Cardiac septum (tissue), 1 donor: ENCODE data around the gene SMURF1. TPM values are rescaled to one million over a fixed set of nuclear protein-coding genes. Genes with fewer than 3 reads are reported as not detected.
"Not testable (repeated sequence)": the region's sequence is repeated elsewhere in the genome, so short reads cannot be mapped to it uniquely, and the experiment has no call there.

Experiments
- DNase-seq: peaks from one replicate; pipeline ENCODE4 v3.0.0-alpha.2; 2020; ENCODE audit warnings: low spot score
- intact Hi-C: fragments of 100-400 bp; cut with DNase I; formaldehyde crosslinking; loops from one replicate; pipeline ENCODE4 v1.14.0; 2022
- long read RNA-seq: library from polyadenylated mRNA; unstranded; transcript quantifications from one replicate; pipeline ENCODE4 v2.0.0, GENCODE V29; 2021
- total RNA-seq: library from RNA; stranded (reverse); fragmentation: NEBNext Ultra II Directional; extraction: Animal tissue kit (Norgen Biotek cat#: 25700); gene quantifications from one replicate; pipeline ENCODE4 v1.2.1, GENCODE V29; 2021
- donor health status: DM: no; HTN: no; CAD: no.

Gene SMURF1
- total RNA-seq: 13.2 TPM
- long read RNA-seq, full-length matches to known transcripts: 1 of 15 reads
- long read RNA-seq, partial matches to known transcripts: 4 of 15 reads
- long read RNA-seq, other reads (novel, unspliced or antisense): 10 of 15 reads

- intact Hi-C loops: loop anchor here (5.0 kb wide), 2 partner anchors 102 to 183 kb away; partner anchors contain the start of gene ARPC1A
- DNase-seq: peak; percentile 87
Observed at GRCh38 chr7:99143853-99144672, at the start of gene SMURF1. SMURF1 (minus strand) TSS chr7:99144108; CDS start chr7:99143780, 328 bp downstream.

GRCh38 chr7:99191869-99192596, 48.1 kb upstream of the SMURF1 start:
- intact Hi-C loops: no loop called here
- no peak for DNase-seq

- intact Hi-C loops: no loop called here
- peak; percentile 66 for DNase-seq
Observed at GRCh38 chr7:99190359-99191009, 46.6 kb upstream of the SMURF1 start.

DNA sequence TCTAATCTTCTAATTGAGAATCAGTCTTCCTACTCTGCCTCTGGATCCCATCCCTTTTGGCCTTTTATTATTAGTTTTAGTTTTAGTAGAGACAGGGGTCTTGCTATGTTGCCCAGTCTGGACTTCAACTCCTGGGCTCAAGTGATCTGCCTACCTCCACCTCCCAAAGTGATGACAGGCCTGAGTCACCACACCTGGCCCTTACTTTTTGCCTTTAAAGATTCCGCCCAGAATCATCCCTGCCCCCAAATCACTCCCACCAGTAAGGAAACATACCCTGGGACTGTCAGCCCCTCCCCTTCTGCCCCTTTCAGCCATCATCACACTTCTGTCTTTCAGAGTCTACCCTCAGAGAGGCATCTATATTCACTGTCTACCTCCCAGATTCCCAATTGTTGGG, 45.3 kb upstream of the SMURF1 start:
- peak; percentile 31 for DNase-seq
- intact Hi-C loops: no loop called here

GRCh38 chr7:99188221-99188620, 44.3 kb upstream of the SMURF1 start:
- intact Hi-C loops: no loop called here
- DNase-seq: peak; percentile 60

DNA sequence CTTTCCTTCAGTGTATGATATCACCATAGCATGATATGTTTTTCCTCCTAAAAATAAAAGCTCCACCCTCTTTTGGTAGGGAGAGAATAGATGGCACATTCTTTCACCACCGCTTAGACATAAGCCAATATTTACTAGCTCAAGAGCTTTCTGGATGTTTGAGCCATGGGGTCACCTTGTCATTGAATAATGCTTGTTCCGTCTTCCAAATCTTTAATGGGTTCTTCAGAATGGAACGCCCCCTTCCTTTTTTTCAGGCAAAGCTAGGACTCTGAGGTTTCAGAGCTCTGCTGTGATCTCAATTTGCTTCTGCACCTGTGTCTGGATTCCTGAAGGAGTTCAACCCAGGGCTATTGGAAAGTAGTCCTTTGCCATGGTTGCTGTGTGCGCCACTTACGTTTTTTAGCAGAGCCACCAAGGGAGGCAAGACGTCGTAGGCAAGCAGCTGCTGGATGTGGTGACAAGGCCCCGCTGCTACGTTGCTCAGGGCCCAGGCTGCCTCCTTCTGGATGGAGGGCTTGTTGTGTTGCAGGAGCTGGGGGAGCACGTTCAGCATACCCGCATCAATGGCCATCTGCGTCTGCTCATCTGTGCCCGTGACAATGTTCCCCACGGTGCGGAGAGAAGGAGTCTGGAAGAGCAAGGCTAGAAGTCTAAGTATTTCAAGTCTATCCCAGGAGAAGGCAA, 40.8 kb upstream of the SMURF1 start:
- intact Hi-C loops: no loop called here
- DNase-seq: peak; percentile 61

DNA sequence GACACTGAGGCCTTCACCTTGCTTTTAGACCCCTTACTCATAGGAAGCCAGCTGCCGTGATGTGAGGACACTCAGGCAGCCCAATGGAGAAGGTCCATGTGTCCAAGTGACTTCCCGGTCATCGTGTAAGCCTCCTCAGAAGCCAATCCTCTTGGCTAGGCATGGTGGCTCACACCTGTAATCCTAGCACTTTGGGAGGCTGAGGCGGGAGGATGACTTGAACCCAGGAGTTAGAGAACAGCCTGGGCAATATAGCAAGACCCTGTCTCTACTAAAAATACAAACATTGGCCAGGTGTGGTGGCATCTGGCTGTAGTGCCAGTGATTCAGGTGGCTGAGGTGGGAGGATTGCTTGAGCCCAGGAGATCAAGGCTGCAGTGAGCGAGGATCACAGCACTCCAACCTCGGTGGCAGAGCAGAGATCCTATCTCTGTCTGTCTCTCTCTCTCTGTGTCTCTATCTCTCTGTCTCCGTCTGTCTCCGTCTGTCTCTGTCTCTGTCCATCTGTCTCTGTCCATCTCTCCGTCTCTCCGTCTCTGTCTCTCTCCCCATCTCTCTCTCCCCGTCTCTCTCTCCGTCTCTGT, 36.3 kb upstream of the SMURF1 start:
- intact Hi-C loops: no loop called here
- peak; percentile 55 for DNase-seq

DNA sequence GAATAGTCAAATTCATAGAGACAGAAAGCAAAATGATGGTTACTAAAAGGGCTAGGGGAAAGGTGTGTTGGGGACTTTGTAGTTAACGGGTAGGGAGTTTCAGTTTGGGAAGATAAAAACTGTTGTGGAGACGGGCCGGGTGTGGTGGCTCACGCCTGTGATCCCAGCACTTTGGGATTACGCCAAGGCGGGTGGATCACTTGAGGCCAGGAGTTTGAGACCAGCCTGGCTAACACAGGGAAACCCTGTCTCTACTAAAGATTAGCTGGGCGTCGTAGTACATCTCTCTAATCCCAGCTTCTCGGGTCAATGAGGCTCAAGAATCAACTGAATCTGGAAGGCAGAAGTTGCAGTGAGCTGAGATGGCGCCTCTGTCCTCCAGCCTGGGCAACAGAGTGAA, 33.3 kb upstream of the SMURF1 start:
- DNase-seq: no peak
- intact Hi-C loops: no loop called here

DNA sequence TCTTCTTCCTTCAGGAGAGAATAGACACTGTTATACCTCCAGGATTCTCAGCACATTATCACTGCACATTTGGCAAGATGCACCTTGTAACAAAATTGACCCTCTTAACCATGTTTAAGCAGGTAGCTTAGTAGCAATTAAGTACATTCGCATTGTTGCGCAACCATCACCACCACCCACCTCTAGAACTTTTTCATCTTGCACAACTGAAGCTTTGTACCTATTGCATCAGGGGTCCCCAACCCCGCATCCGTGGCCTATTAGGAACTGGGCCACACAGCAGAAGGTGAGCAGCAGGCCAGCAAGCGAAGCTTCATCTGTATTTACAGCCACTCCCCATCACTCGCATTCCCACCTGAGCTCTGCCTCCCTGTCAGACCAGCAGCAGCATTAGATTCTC, 29.9 kb upstream of the SMURF1 start:
- no peak for DNase-seq
- intact Hi-C loops: no loop called here

- intact Hi-C loops: no loop called here
- DNase-seq: no peak
Observed at GRCh38 chr7:99171731-99172130, 27.8 kb upstream of the SMURF1 start.

DNA sequence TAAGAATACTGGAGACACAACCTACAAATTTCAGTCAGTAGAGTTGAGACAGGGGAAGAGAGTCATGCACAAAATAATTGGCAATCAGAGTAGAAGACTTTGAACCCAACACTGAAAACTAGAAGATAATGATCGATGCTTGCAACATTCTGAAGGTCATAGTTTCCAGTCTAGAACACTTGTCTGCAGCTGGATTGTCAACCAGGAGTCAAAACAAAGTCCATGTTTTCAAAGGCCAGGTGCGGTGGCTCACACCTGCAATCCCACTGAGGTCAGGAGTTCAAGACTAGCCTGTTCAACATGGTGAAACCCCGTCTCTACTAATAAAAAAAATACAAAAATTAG, 26.8 kb upstream of the SMURF1 start:
- intact Hi-C loops: no loop called here
- no peak for DNase-seq

DNA sequence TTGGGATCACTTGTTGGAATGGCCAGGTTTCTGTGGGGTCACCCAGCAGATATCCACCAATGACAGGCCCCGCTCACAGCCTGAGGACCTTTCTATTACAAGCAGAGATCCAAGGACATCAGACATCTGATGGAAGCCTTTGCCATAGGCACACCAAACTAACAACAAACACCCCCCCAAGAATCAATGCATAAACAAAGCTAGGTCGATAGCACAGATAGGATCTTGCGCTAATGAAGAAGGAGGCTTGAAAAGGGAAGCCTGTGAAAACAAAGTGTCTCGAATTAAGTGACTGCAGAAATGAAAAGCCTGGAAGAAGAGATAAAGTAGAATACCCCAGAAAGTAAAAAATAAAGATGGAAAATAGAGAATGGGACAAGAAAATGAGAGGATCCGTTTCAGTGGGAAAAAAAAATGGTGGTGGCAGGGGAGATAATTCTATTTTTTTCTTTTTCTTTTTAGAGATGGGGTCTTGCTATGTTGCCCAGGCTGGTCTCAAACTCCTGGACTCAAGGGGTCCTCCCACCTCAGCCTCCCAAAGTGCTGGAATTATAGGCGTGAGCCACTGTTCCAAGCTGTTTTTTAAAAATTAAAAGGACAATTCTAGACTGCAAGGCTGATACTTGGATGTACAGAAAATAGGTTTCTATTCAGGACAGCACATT, 26.3 kb upstream of the SMURF1 start:
- intact Hi-C loops: no loop called here
- no peak for DNase-seq

GRCh38 chr7:99167072-99167471, 23.2 kb upstream of the SMURF1 start:
- intact Hi-C loops: no loop called here
- no peak for DNase-seq

DNA sequence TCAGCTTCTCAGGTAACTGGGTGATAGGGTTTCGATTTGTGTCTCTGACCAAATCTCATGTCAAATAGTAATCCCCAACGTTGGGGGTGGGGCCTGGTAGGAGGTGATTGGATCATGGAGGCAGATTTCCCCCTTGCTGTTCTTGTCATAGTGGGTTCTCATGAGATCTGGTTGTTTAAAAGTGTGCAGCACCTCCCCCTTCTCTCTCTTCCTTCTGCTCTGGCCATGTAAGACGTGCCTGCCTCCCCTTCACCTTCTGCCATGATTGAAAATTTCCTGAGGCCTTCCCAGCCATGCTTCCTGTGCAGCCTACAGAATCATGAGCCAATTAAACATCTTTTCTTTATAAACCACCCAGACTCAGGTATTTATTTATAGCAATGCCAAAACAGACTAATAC, 21.9 kb upstream of the SMURF1 start:
- intact Hi-C loops: no loop called here
- no peak for DNase-seq

- DNase-seq, intact Hi-C loops: not testable (repeated sequence)
Observed at GRCh38 chr7:99163669-99164068, 19.8 kb upstream of the SMURF1 start.

GRCh38 chr7:99156649-99157048, 12.7 kb upstream of the SMURF1 start:
- intact Hi-C loops: no loop called here
- no peak for DNase-seq

GRCh38 chr7:99155211-99155610, 11.3 kb upstream of the SMURF1 start:
- DNase-seq: no peak
- intact Hi-C loops: no loop called here

DNA sequence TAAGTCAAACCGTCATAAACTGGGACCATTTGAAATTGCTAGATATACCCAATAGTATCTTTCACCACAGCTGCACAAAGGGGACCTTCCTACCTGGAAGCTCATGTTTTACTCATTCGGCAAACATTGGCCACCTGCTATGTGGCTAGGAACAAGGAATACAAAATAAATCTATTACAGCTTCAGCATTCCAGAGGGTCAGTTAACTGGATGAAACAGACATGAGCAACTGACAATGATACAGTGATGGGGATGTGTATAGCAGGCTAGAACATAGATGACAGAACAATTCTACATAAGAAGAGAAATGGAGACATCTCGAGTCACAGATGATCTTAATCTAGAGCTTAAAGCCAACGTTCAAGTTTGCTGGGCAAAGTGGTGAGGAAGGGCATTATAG, 3.1 kb upstream of the SMURF1 start:
- intact Hi-C loops: no loop called here
- no peak for DNase-seq

DNA sequence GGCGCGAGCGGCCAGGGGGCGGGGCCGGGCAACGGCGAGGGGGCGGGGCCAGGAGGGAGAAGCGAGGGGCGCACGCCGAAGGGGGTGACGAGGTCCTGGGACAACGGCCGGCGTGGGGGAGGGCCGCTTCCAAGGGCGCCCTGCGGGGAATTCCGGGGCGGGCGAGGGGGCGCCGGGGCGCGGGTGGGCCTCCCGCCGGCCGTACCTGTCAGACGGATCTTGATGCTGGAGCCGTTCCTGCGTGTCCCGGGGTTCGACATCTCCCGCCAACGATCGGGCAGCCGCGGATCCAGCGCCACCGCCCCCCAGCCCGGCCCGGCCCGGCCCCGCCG, 421 bp downstream of the SMURF1 start:
- intact Hi-C loops: loop anchor here (5.0 kb wide), 2 partner anchors 101 to 184 kb away; partner anchors contain the start of gene ARPC1A

More for the DNA sequence above, 421 bp downstream of the SMURF1 start:
- DNase-seq: no peak
